H9 (cell line): Measurements from ENCODE around the gene POFUT1. TPM values are rescaled to one million over a fixed set of nuclear protein-coding genes. Genes with fewer than 3 reads are reported as not detected.
A peak's percentile ranks its signal among the peaks of the same experiment; 100 is the strongest.

Experiments
- DNase-seq: peaks from one replicate; pipeline ENCODE4 v3.0.0-alpha.2; 2017
- H2AFZ ChIP-seq: one replicate; pipeline ENCODE4 v1.6.1; 2013; ENCODE audit warnings: mild to moderate bottlenecking, low read length, control low read depth, moderate library complexity
- H2AK5ac ChIP-seq: 2 replicates; pipeline ENCODE4 v1.6.1; 2013; ENCODE audit warnings: low read length, control low read depth, mixed read lengths; ENCODE audit not compliant: insufficient read length
- H2BK120ac ChIP-seq: one replicate; pipeline ENCODE4 v1.6.1; 2013; ENCODE audit warnings: low read depth, mild to moderate bottlenecking, low read length, control low read depth, inconsistent platforms; ENCODE audit not compliant: poor library complexity, severe bottlenecking
- H2BK12ac ChIP-seq: 2 replicates; pipeline ENCODE4 v1.6.1; 2013; ENCODE audit warnings: low read length, control low read depth, mixed read lengths, low read depth; ENCODE audit not compliant: insufficient read length
- H2BK15ac ChIP-seq: 2 replicates; pipeline ENCODE4 v1.6.1; 2013; ENCODE audit warnings: low read depth, low read length, control low read depth
- H2BK20ac ChIP-seq: one replicate; pipeline ENCODE4 v1.6.1; 2013; ENCODE audit warnings: low read depth, mild to moderate bottlenecking, low read length, control low read depth, inconsistent platforms; ENCODE audit not compliant: poor library complexity, severe bottlenecking
- H2BK5ac ChIP-seq: 2 replicates; pipeline ENCODE4 v1.6.1; 2013; ENCODE audit warnings: low read length, control low read depth, mixed read lengths; ENCODE audit not compliant: insufficient read length
- H3K14ac ChIP-seq: 2 replicates; pipeline ENCODE4 v1.6.1; 2013; ENCODE audit warnings: low read length, control low read depth; ENCODE audit not compliant: insufficient read depth
- H3K18ac ChIP-seq: 2 replicates; pipeline ENCODE4 v1.6.1; 2013; ENCODE audit warnings: low read depth, mild to moderate bottlenecking, mixed read lengths, low read length, control low read depth; ENCODE audit not compliant: insufficient read length
- H3K23ac ChIP-seq: 2 replicates; pipeline ENCODE4 v1.6.1; 2013; ENCODE audit warnings: low read length, control low read depth, mixed read lengths, low read depth; ENCODE audit not compliant: insufficient read length
- H3K23me2 ChIP-seq: 2 replicates; pipeline ENCODE4 v1.6.1; 2013; ENCODE audit warnings: low read depth, mild to moderate bottlenecking, mixed read lengths, low read length, control low read depth; ENCODE audit not compliant: insufficient read length, poor library complexity, severe bottlenecking
- H3K27ac ChIP-seq: 2 replicates; pipeline ENCODE4 v1.5.1; 2013; ENCODE audit warnings: low read length, control low read depth, mixed read lengths, low read depth; ENCODE audit not compliant: insufficient read length
- H3K27me3 ChIP-seq: 2 replicates; pipeline ENCODE4 v1.6.1; 2013; ENCODE audit warnings: low read length, control low read depth, inconsistent platforms; ENCODE audit not compliant: insufficient read depth
- H3K4ac ChIP-seq: 2 replicates; pipeline ENCODE4 v1.6.1; 2013; ENCODE audit warnings: low read depth, mild to moderate bottlenecking, control low read depth, inconsistent platforms, low read length, moderate library complexity
- H3K4me1 ChIP-seq: 2 replicates; pipeline ENCODE4 v1.6.1; 2013; ENCODE audit warnings: low read length, control low read depth, inconsistent platforms; ENCODE audit not compliant: insufficient read depth
- H3K4me2 ChIP-seq: 2 replicates; pipeline ENCODE4 v1.6.1; 2013; ENCODE audit warnings: low read length, control low read depth, mixed read lengths; ENCODE audit not compliant: insufficient read length, insufficient read depth
- H3K56ac ChIP-seq: 2 replicates; pipeline ENCODE4 v1.6.1; 2013; ENCODE audit warnings: low read depth, mild to moderate bottlenecking, mixed read lengths, low read length, control low read depth; ENCODE audit not compliant: insufficient read length
- H3K79me1 ChIP-seq: 2 replicates; pipeline ENCODE4 v1.6.1; 2013; ENCODE audit warnings: low read depth, mild to moderate bottlenecking, moderate library complexity, low read length, control low read depth, inconsistent platforms; ENCODE audit not compliant: insufficient read depth, poor library complexity, severe bottlenecking
- H3K79me2 ChIP-seq: 2 replicates; pipeline ENCODE4 v1.6.1; 2013; ENCODE audit warnings: low read length, control low read depth, inconsistent platforms; ENCODE audit not compliant: insufficient read depth
- H3K9ac ChIP-seq: 2 replicates; pipeline ENCODE4 v1.6.1; 2013; ENCODE audit warnings: low read length, control low read depth, mixed read lengths; ENCODE audit not compliant: insufficient read length; ENCODE audit errors: extremely low read depth
- H3K9me3 ChIP-seq: one replicate; pipeline ENCODE4 v1.6.1; 2013; ENCODE audit warnings: low read depth, low read length, inconsistent platforms; ENCODE audit not compliant: control insufficient read depth
- H3T11ph ChIP-seq: one replicate; pipeline ENCODE4 v1.6.1; 2013; ENCODE audit warnings: mild to moderate bottlenecking, low read length, control low read depth, inconsistent platforms
- H4K20me1 ChIP-seq: one replicate; pipeline ENCODE4 v1.6.1; 2013; ENCODE audit not compliant: control insufficient read depth, insufficient read length, insufficient read depth
- H4K5ac ChIP-seq: 2 replicates; pipeline ENCODE4 v1.6.1; 2013; ENCODE audit warnings: low read depth, mild to moderate bottlenecking, mixed read lengths, low read length, control low read depth; ENCODE audit not compliant: insufficient read length
- H4K8ac ChIP-seq: replicated peaks from 2 replicates; pipeline ENCODE4 v1.6.1; 2013; ENCODE audit warnings: low read length, control low read depth, mixed read lengths, low read depth; ENCODE audit not compliant: insufficient read length
- H4K91ac ChIP-seq: 2 replicates; pipeline ENCODE4 v1.6.1; 2013; ENCODE audit warnings: low read depth, mild to moderate bottlenecking, moderate library complexity, mixed read lengths, low read length, control low read depth; ENCODE audit not compliant: insufficient read length
- H3K27ac Mint-ChIP-seq, 3 experiments: 2 replicates in 2 of 3; 3 replicates in 1 of 3; pipeline ENCODE4 v1.8.0; 2020 to 2021; ENCODE audit warnings: mixed read lengths in 3 of 3, mild to moderate bottlenecking in 1 of 3, moderate library complexity in 1 of 3
- H3K27me3 Mint-ChIP-seq: 2 replicates; pipeline ENCODE4 v1.8.0; 2021; ENCODE audit warnings: low read depth, mild to moderate bottlenecking, moderate library complexity, mixed read lengths
- H3K36me3 Mint-ChIP-seq, 3 experiments: 2 replicates in 2 of 3; 3 replicates in 1 of 3; pipeline ENCODE4 v1.8.0; 2020 to 2021; ENCODE audit warnings: low read depth in 3 of 3, mixed read lengths in 3 of 3; ENCODE audit not compliant: insufficient read depth in 1 of 3
- H3K4me1 Mint-ChIP-seq, 2 experiments: 2 replicates each; pipeline ENCODE4 v1.8.0; 2020; ENCODE audit warnings: mixed read lengths in 2 of 2
- H3K4me3 Mint-ChIP-seq, 2 experiments: 2 replicates in 1 of 2; 3 replicates in 1 of 2; pipeline ENCODE4 v1.8.0; 2020 to 2021; ENCODE audit warnings: mild to moderate bottlenecking in 2 of 2, mixed read lengths in 2 of 2, moderate library complexity in 1 of 2
- H3K9me3 Mint-ChIP-seq, 2 experiments: 2 replicates in 1 of 2; 3 replicates in 1 of 2; pipeline ENCODE4 v1.8.0; 2020; ENCODE audit warnings: mild to moderate bottlenecking in 2 of 2, mixed read lengths in 2 of 2, moderate library complexity in 1 of 2
- WGBS: extraction: QIAGEN DNeasy Blood & Tissue Kit; methylation state at CpG from one replicate; pipeline ENCODE4 v1.1.7; 2013; ENCODE audit warnings: missing lambda C conversion rate, low lambda C conversion rate, mixed read lengths; ENCODE audit not compliant: insufficient read length; ENCODE audit errors: extremely low coverage; 5-methylcytosine and 5-hydroxymethylcytosine counted together
- total RNA-seq: library from RNA; stranded (reverse); gene quantifications from 2 replicates; pipeline ENCODE4 v1.2.1, GENCODE V29; 2021
- TF ChIP-seq, protein P1 (sequence below): fragments of 200-600 bp; sonication (generic); conservative IDR thresholded peaks from 3 replicates; pipeline ENCODE4 v1.8.0; 2021; ENCODE audit warnings: antibody characterized with exemption, mild to moderate bottlenecking

Gene POFUT1
- total RNA-seq, 1 experiment from 2014 or later = 41.2 TPM

DNA sequence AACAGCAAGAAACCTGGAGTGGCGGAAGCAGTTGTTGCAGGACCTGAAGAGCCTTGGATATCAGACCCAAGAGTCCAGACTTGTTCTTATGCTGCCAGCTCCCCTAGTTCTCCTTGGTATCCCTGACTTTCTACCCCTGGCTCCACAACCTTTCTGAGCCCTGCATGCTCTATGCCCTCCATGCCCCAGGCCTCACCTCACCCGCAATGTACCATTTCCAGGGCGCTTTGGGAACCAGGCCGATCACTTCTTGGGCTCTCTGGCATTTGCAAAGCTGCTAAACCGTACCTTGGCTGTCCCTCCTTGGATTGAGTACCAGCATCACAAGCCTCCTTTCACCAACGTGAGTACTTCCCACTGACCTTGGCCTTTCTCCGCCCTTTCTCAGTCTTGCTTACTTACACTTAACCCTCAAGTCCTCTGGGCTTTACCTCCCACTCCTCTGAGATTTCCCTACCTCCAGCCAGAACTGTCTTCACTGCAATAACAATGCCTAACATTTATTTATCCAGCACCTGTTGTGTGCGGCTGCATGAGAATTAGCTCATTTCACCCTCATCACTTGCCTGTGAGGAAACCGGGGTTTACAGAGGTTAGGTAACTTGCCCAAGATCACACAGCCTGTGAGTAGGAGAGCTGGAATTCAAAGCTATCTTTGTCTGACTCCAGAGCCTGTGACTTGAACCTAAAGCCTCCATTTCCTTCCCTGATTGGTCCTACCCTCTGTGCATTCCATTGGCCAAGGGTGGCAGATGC, 2.3 kb downstream of the POFUT1 start:
- Mint-ChIP-seq H3K27ac (peak overlapping the region in 2 of 3 experiments; percentile 8 to 49; a peak in 5 of 7 replicates), H3K27me3 (no peaks in the 10 kb centered on the region), H3K9me3 (no peaks in the 10 kb centered on the region; a peak in 1 of 5 replicates), H3K4me3 (peak overlapping the region in 1 of 2 experiments; percentile 14; a peak in 1 of 5 replicates), H3K36me3 (peaks cover 7 to 43% (median 29%) of the 10 kb centered on the region in 3 experiments; a peak in 6 of 7 replicates), H3K4me1 (peaks cover 25 to 27% of the 10 kb centered on the region in 2 experiments)
- H3K18ac ChIP-seq = no peak overlapping the region
- H3K4ac ChIP-seq = no peak overlapping the region
- no peak overlapping the region for H2AFZ ChIP-seq
- no peak overlapping the region for H3K14ac ChIP-seq
- no peak overlapping the region for H4K5ac ChIP-seq
- no peak overlapping the region for H3K56ac ChIP-seq
- peaks cover 4% of the 10 kb centered on the region for H3K79me1 ChIP-seq
- H2BK15ac ChIP-seq = no peak overlapping the region
- H3K4me2 ChIP-seq = no peak overlapping the region
- H2BK20ac ChIP-seq = no peak overlapping the region
- no peak overlapping the region for H3K27ac ChIP-seq
- no CpG with 5 or more reads among the region's 9 CpGs for WGBS
- H3T11ph ChIP-seq = no peak overlapping the region
- TF ChIP-seq, protein P1, sequence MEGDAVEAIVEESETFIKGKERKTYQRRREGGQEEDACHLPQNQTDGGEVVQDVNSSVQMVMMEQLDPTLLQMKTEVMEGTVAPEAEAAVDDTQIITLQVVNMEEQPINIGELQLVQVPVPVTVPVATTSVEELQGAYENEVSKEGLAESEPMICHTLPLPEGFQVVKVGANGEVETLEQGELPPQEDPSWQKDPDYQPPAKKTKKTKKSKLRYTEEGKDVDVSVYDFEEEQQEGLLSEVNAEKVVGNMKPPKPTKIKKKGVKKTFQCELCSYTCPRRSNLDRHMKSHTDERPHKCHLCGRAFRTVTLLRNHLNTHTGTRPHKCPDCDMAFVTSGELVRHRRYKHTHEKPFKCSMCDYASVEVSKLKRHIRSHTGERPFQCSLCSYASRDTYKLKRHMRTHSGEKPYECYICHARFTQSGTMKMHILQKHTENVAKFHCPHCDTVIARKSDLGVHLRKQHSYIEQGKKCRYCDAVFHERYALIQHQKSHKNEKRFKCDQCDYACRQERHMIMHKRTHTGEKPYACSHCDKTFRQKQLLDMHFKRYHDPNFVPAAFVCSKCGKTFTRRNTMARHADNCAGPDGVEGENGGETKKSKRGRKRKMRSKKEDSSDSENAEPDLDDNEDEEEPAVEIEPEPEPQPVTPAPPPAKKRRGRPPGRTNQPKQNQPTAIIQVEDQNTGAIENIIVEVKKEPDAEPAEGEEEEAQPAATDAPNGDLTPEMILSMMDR = no peak
- H2BK12ac ChIP-seq = no peak overlapping the region
- no peaks in the 10 kb centered on the region for H3K9me3 ChIP-seq
- DNase-seq = no peak
- no peak overlapping the region for H4K8ac ChIP-seq
- H4K91ac ChIP-seq = no peak overlapping the region
- H2BK5ac ChIP-seq = no peak overlapping the region
- H4K20me1 ChIP-seq = no peaks in the 10 kb centered on the region
- H3K23me2 ChIP-seq = peaks cover 10% of the 10 kb centered on the region
- H3K27me3 ChIP-seq = no peaks in the 10 kb centered on the region
- H3K9ac ChIP-seq = no peak overlapping the region
- no peak overlapping the region for H2BK120ac ChIP-seq
- no peak overlapping the region for H2AK5ac ChIP-seq
- H3K4me1 ChIP-seq = no peaks in the 10 kb centered on the region
- H3K23ac ChIP-seq = no peak overlapping the region
- H3K79me2 ChIP-seq = peaks cover 12% of the 10 kb centered on the region; the same call in 1 of the 2 replicates
